Erythroblast (primary cell): ENCODE results near the gene ROMO1.

ENCODE experiments used
- GATA1 ChIP-seq: IDR thresholded peaks from 2 replicates; pipeline ENCODE4 v1.6.1; 2011; ENCODE audit warnings: low read depth, mild to moderate bottlenecking, control low read depth, low read length, moderate library complexity
- POLR2A ChIP-seq: IDR thresholded peaks from 2 replicates; pipeline ENCODE4 v1.6.1; 2011; ENCODE audit warnings: mild to moderate bottlenecking, low read length

- no peak for TF ChIP-seq POLR2A
- no peak for TF ChIP-seq GATA1
Observed at GRCh38 chr20:35729283-35729807, 30.1 kb downstream of the ROMO1 start.
